ENCODE data around the gene PTK6. TPM values are rescaled to one million over a fixed set of nuclear protein-coding genes. Genes with fewer than 3 reads are reported as not detected.

PTK6 gene
- total and polyA plus RNA-seq, 2 donors = 0.19 to 2.7 TPM

DNA sequence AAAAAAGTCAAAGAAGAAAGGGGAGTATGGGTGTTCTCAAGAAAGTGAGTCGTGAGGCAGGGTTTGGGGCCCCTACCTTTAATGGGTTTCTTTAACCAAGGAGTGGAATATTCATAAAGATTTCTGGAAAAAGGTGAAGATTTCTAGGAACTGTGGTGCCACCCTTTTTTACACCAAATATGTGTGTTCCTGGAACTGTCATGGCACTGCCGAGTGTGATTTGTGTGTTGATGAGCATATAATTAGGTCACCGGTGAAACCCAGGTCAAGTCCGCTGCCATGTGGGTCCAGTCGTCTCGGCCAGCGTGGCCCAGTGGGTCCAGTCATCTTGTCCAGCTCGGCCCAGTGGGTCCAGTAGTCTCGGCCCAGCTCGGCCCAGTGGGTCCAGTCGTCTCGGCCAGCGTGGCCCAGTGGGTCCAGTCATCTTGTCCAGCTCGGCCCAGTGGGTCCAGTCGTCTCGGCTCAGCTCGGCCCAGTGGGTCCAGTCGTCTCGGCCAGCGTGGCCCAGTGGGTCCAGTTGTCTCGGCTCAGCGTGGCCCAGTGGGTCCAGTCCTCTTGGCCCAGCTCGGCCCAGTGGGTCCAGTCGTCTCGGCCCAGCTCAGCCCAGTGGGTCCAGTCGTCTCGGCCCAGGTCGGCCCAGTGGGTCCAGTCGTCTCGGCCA, 30.0 kb downstream of the PTK6 start:
- Histone ChIP-seq H3K4me3 (ENCODE audit: low read length in 2 of 2) (no peak overlapping the region), H3K9me3 (ENCODE audit: control insufficient read depth in 2 of 2, insufficient read depth in 1 of 2, low read length in 1 of 2) (peaks cover 3 to 16% of the 10 kb centered on the region in 2 donors), H3K27me3 (ENCODE audit: control insufficient read depth in 2 of 2, insufficient read depth in 1 of 2, low read length in 1 of 2) (peaks cover 3 to 28% of the 10 kb centered on the region in 2 donors), H3K4me1 (ENCODE audit: control insufficient read depth in 2 of 2, insufficient read depth in 2 of 2, low read length in 2 of 2) (no peaks in the 10 kb centered on the region), H3K27ac (ENCODE audit: low read depth in 1 of 2, low read length in 1 of 2) (no peak overlapping the region), H3K36me3 (ENCODE audit: control insufficient read depth in 2 of 2, insufficient read depth in 2 of 2, low read length in 1 of 2) (no peaks in the 10 kb centered on the region)
- WGBS = 93% methylated on average over 30 of the region's 30 CpGs
- no peak for DNase-seq (ENCODE audit: low read depth in 6 of 9, low spot score in 9 of 9)

- Histone ChIP-seq H3K27ac (ENCODE audit: low read depth in 1 of 2, low read length in 1 of 2) (no peak overlapping the region), H3K4me3 (ENCODE audit: low read length in 2 of 2) (no peak overlapping the region), H3K9me3 (ENCODE audit: control insufficient read depth in 2 of 2, insufficient read depth in 1 of 2, low read length in 1 of 2) (peaks cover 3 to 16% of the 10 kb centered on the region in 2 donors), H3K4me1 (ENCODE audit: control insufficient read depth in 2 of 2, insufficient read depth in 2 of 2, low read length in 2 of 2) (no peaks in the 10 kb centered on the region), H3K27me3 (ENCODE audit: control insufficient read depth in 2 of 2, insufficient read depth in 1 of 2, low read length in 1 of 2) (peaks cover 3 to 39% of the 10 kb centered on the region in 2 donors), H3K36me3 (ENCODE audit: control insufficient read depth in 2 of 2, insufficient read depth in 2 of 2, low read length in 1 of 2) (no peaks in the 10 kb centered on the region)
- WGBS = 86% methylated on average over 12 of the region's 12 CpGs
- DNase-seq (ENCODE audit: low read depth in 6 of 9, low spot score in 9 of 9) = no peak
Measured at GRCh38 chr20:63505723-63506122, 31.5 kb downstream of the PTK6 start.

DNA sequence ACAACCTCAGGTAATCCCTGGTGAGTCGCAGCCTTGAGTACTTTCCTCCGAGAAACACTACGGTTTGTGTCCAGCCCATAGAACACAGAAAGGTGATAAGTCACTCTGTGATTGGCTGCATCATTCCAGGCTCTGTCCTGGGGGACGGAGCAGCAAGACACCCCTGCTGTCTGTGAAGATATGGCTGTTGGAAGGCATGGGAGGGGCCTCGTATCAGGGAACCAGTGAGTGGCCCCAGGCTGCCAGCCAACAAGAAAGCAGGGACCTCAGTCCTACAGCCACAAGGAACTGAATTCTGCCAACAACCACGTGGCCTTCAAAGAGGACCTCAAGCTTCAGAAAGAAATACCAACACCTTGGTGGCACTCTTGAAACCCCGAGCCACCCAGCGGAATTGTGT, 31.9 kb downstream of the PTK6 start:
- Histone ChIP-seq H3K36me3 (ENCODE audit: control insufficient read depth in 2 of 2, insufficient read depth in 2 of 2, low read length in 1 of 2) (no peaks in the 10 kb centered on the region), H3K4me1 (ENCODE audit: control insufficient read depth in 2 of 2, insufficient read depth in 2 of 2, low read length in 2 of 2) (no peaks in the 10 kb centered on the region), H3K4me3 (ENCODE audit: low read length in 2 of 2) (no peak overlapping the region), H3K27me3 (ENCODE audit: control insufficient read depth in 2 of 2, insufficient read depth in 1 of 2, low read length in 1 of 2) (peaks cover 7 to 43% of the 10 kb centered on the region in 2 donors), H3K27ac (ENCODE audit: low read depth in 1 of 2, low read length in 1 of 2) (no peak overlapping the region), H3K9me3 (ENCODE audit: control insufficient read depth in 2 of 2, insufficient read depth in 1 of 2, low read length in 1 of 2) (peaks cover 3 to 16% of the 10 kb centered on the region in 2 donors)
- no peak for DNase-seq (ENCODE audit: low read depth in 6 of 9, low spot score in 9 of 9)
- WGBS = 81% methylated on average over 8 of the region's 8 CpGs

GRCh38 chr20:63504642-63505041, 32.5 kb downstream of the PTK6 start:
- Histone ChIP-seq H3K4me1 (ENCODE audit: control insufficient read depth in 2 of 2, insufficient read depth in 2 of 2, low read length in 2 of 2) (no peaks in the 10 kb centered on the region), H3K36me3 (ENCODE audit: control insufficient read depth in 2 of 2, insufficient read depth in 2 of 2, low read length in 1 of 2) (no peaks in the 10 kb centered on the region), H3K27ac (ENCODE audit: low read depth in 1 of 2, low read length in 1 of 2) (no peak overlapping the region), H3K9me3 (ENCODE audit: control insufficient read depth in 2 of 2, insufficient read depth in 1 of 2, low read length in 1 of 2) (peaks cover 3 to 16% of the 10 kb centered on the region in 2 donors), H3K4me3 (ENCODE audit: low read length in 2 of 2) (no peak overlapping the region), H3K27me3 (ENCODE audit: control insufficient read depth in 2 of 2, insufficient read depth in 1 of 2, low read length in 1 of 2) (peaks cover 13 to 49% of the 10 kb centered on the region in 2 donors)
- 89% methylated on average over 9 of the region's 9 CpGs for WGBS
- no peak for DNase-seq (ENCODE audit: low read depth in 6 of 9, low spot score in 9 of 9)

DNA sequence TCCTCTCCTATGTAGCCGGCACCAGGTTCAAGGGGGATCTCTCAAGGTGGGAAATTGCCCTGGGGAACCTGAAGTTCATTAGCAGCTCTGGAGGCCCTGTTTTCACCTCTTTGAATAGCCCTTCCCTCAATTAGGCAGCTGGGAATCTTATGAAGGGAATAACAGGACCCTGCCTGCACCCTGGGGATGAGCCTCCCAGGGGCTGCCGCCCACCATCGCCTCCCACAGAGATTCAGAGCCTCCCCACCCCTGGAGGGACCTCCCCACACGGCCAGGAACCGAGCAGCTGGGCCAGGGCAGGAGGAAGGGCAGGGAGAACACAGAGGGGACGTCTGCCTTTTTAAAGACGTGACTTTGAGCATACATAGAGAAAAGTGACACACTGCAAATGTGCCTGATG, 33.7 kb downstream of the PTK6 start:
- H3K4me3 ChIP-seq (ENCODE audit: low read length in 2 of 2) = no peak overlapping the region
- H3K27ac ChIP-seq (ENCODE audit: low read depth in 1 of 2, low read length in 1 of 2) = no peak overlapping the region
- H3K4me1 ChIP-seq (ENCODE audit: control insufficient read depth in 2 of 2, insufficient read depth in 2 of 2, low read length in 2 of 2) = no peaks in the 10 kb centered on the region
- WGBS = 59% methylated on average over 7 of the region's 7 CpGs
- no peak for DNase-seq (ENCODE audit: low read depth in 6 of 9, low spot score in 9 of 9)
- H3K27me3 ChIP-seq (ENCODE audit: control insufficient read depth in 2 of 2, insufficient read depth in 1 of 2, low read length in 1 of 2) = peaks cover 24 to 58% of the 10 kb centered on the region in 2 donors
- H3K9me3 ChIP-seq (ENCODE audit: control insufficient read depth in 2 of 2, insufficient read depth in 1 of 2, low read length in 1 of 2) = peaks cover 3 to 16% of the 10 kb centered on the region in 2 donors
- no peaks in the 10 kb centered on the region for H3K36me3 ChIP-seq (ENCODE audit: control insufficient read depth in 2 of 2, insufficient read depth in 2 of 2, low read length in 1 of 2)

- Histone ChIP-seq H3K27ac (ENCODE audit: low read depth in 1 of 2, low read length in 1 of 2) (no peak overlapping the region), H3K4me3 (ENCODE audit: low read length in 2 of 2) (no peak overlapping the region), H3K27me3 (ENCODE audit: control insufficient read depth in 2 of 2, insufficient read depth in 1 of 2, low read length in 1 of 2) (peaks cover 32 to 64% of the 10 kb centered on the region in 2 donors), H3K36me3 (ENCODE audit: control insufficient read depth in 2 of 2, insufficient read depth in 2 of 2, low read length in 1 of 2) (no peaks in the 10 kb centered on the region), H3K9me3 (ENCODE audit: control insufficient read depth in 2 of 2, insufficient read depth in 1 of 2, low read length in 1 of 2) (peaks cover 3 to 10% of the 10 kb centered on the region in 2 donors), H3K4me1 (ENCODE audit: control insufficient read depth in 2 of 2, insufficient read depth in 2 of 2, low read length in 2 of 2) (no peaks in the 10 kb centered on the region)
- no peak for DNase-seq (ENCODE audit: low read depth in 6 of 9, low spot score in 9 of 9)
- 77% methylated on average over 15 of the region's 15 CpGs for WGBS
Measured at GRCh38 chr20:63502671-63503172, 34.5 kb downstream of the PTK6 start.

- DNase-seq (ENCODE audit: low read depth in 6 of 9, low spot score in 9 of 9) = peak in 1 of 9 donors; percentile 23
- H3K36me3 ChIP-seq (ENCODE audit: control insufficient read depth in 2 of 2, insufficient read depth in 2 of 2, low read length in 1 of 2) = no peaks in the 10 kb centered on the region
- no peaks in the 10 kb centered on the region for H3K4me1 ChIP-seq (ENCODE audit: control insufficient read depth in 2 of 2, insufficient read depth in 2 of 2, low read length in 2 of 2)
- peaks cover 39 to 69% of the 10 kb centered on the region in 2 donors for H3K27me3 ChIP-seq (ENCODE audit: control insufficient read depth in 2 of 2, insufficient read depth in 1 of 2, low read length in 1 of 2)
- no peak overlapping the region for H3K4me3 ChIP-seq (ENCODE audit: low read length in 2 of 2)
- 49% methylated on average over 26 of the region's 26 CpGs for WGBS
- H3K9me3 ChIP-seq (ENCODE audit: control insufficient read depth in 2 of 2, insufficient read depth in 1 of 2, low read length in 1 of 2) = peaks cover 3 to 10% of the 10 kb centered on the region in 2 donors
- H3K27ac ChIP-seq (ENCODE audit: low read depth in 1 of 2, low read length in 1 of 2) = no peak overlapping the region
Measured at GRCh38 chr20:63501818-63502670, 35.1 kb downstream of the PTK6 start.

- DNase-seq (ENCODE audit: low read depth in 6 of 9, low spot score in 9 of 9) = no peak
- H3K27me3 ChIP-seq (ENCODE audit: control insufficient read depth in 2 of 2, insufficient read depth in 1 of 2, low read length in 1 of 2) = peaks cover 47 to 78% of the 10 kb centered on the region in 2 donors
- H3K36me3 ChIP-seq (ENCODE audit: control insufficient read depth in 2 of 2, insufficient read depth in 2 of 2, low read length in 1 of 2) = no peaks in the 10 kb centered on the region
- H3K27ac ChIP-seq (ENCODE audit: low read depth in 1 of 2, low read length in 1 of 2) = no peak overlapping the region
- WGBS = 92% methylated on average over 27 of the region's 27 CpGs
- peaks cover 3 to 10% of the 10 kb centered on the region in 2 donors for H3K9me3 ChIP-seq (ENCODE audit: control insufficient read depth in 2 of 2, insufficient read depth in 1 of 2, low read length in 1 of 2)
- no peaks in the 10 kb centered on the region for H3K4me1 ChIP-seq (ENCODE audit: control insufficient read depth in 2 of 2, insufficient read depth in 2 of 2, low read length in 2 of 2)
- no peak overlapping the region for H3K4me3 ChIP-seq (ENCODE audit: low read length in 2 of 2)
Measured at GRCh38 chr20:63500902-63501817, 36.0 kb downstream of the PTK6 start.
